Hematopoietic multipotent progenitor cell treated with erythropoietin and hydrocortisone succinate and interleukin-3 and kit ligand, for 17 days (in vitro differentiated cells): ENCODE measurements around the gene CNTN5.

Experiments used
- DNase-seq: peaks from one replicate; pipeline ENCODE4 v3.0.0-alpha.2; 2015; ENCODE audit warnings: low spot score

Gene CNTN5

DNA sequence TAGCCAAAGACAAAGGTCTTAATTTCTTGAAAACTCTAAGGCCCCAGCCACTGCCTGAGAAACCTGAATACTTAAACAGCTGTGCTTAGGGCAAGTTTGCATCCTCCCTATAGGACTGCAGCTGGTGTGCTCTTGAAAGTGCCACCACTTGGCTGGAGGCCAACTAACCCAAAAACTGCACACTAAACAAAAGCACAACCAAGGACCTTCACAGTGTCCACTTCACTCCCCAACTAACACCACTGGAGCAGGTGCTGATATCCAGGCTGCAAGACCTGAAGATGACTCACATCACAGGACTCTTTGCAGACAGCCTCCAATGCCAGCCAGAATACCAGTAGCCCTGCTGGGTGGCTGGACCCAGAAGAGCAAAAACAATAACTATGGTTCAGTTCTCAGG lies 1308.6 kb downstream of the CNTN5 start:
- DNase-seq = no peak

DNA sequence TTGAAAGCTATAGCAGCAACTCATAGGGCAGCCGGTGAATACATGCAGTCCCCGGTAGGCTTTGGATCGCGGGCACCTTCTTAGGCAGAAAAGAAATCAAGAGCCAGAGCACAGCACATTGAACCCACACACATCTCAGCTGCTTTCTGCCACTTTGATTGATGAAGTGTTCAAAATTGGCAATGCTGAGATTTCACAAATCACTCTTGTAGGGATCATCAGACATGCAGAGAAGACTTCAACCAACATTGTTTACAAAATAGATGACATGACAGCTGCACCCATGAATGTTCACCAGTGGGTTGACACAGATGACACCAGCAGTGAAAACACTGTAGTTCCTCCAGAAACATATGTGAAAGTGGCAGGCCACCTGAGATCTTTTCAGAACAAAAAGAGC lies 1316.1 kb downstream of the CNTN5 start:
- no peak for DNase-seq

DNA sequence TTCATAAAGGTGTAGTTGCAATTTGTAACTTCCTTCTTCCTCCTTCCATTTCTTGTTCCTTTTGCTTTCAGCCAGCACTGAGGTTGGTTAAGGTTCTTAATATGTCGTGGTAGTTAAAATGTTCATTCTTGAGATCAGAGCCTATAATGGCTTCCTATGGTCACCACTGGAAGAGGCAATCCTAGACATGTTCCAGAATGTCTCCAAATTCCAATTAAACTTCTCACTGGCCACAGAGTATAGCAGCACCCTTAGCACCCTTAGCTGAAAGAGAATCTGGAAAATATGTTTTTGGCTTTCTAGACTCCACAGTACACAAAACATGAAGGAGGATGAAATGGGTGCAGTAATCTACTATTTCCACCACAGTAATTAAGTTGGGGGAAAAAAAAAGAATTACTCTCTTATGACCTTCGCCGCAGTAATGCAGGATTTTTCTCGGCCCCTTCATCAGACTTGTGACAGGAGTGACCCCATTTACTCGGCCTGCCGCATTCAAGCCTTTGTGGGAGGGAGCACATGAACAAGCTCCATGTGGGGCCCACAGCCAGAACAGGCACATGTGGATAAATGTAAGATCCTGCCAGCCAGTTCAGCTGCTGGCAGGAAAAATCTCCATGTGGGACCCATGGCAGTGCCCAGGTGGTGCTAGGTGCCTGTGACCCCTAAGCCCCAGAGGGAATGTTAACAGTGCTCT lies 1317.5 kb downstream of the CNTN5 start:
- DNase-seq = no peak

DNA sequence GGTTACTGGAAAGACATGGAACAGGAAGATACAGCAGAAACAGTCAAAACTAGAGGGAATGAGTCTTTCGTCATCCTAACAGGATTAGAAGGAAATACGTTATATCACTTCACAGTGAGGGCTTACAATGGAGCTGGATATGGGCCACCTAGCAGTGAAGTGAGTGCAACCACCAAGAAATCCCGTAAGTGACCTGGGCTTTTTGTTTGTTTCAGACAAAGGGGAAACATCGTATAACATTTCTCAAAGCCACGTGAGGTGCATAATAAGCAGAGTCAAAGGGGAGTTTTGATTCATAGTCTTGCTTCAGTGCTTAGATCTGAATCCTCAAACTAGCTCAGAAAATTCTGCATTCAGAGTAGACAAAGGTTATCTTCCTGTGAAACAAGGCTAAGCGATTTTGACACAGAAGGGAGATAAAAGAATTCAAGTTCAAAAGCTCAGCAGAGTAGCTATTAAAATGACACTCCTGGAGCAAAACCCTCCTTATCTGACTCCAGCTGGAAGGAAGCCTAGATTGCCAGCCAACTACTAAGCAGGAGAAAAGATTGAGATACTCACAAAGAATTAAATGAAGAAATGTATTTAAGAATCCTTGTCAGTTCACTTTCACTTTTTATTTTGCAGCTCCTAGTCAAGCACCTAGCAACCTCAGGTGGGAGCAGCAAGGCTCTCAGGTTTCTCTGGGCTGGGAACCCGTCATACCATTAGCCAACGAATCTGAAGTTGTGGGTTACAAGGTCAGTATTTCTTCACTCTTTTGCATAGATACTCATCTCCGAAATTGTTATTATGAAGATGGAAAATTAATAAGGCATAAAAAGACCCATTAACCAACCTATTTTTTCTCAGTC lies 1319.9 kb downstream of the CNTN5 start:
- DNase-seq = no peak

DNA sequence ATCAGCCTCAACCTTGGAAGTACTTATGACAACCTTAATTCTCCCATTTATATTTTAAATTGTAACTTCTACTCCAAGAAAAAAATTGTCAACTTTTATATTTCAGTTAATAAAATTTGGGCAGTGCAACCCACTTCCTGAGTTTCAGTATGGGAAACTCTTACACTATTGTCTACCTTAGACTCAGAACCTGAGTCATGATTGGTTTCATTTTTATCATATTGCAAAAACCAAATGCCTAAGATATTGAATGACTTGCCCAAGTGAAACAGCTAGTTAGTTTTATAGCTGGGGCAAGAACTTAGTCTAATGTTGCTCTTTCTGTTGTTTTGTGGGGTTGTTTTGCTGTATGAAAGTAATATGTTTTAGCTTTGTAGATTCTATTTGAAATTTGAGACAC lies 1332.3 kb downstream of the CNTN5 start:
- no peak for DNase-seq

DNA sequence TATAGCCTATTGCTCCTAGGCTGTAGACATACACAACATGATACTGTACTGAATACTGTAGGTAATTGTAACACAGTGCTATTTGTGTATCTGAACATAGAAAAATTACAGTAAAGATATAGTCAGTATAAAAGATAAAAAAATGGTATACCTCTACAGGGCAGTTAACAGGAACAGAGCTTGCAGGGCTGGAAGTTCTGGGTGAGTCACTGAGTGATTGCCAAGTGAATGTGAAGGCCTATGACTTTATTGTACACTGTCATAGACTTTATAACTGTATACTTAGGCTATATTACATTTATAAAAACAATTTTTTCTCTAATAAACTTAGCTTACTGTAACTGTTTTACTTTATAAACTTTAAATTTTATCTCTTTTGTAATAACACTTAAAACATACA lies 1334.0 kb downstream of the CNTN5 start:
- no peak for DNase-seq

DNA sequence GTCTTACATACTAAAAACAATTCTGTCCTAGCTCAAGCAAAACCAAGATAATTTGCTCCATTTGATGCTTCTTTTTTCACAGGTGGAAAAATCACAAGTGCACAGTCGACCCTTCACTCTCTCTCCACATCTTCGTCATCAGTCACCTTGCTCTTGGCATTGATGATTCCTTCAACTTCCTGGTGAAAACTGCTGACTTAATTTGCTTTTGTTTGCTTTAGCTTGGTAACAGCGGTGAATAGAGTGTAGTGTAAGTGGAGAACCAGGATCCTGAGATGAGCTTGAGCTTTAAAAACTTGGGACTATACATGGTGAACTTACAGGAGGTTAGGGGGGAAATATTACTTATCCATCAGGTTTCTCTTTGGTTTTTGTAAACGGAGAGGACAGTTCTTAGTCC lies 1335.3 kb downstream of the CNTN5 start:
- DNase-seq = no peak

DNA sequence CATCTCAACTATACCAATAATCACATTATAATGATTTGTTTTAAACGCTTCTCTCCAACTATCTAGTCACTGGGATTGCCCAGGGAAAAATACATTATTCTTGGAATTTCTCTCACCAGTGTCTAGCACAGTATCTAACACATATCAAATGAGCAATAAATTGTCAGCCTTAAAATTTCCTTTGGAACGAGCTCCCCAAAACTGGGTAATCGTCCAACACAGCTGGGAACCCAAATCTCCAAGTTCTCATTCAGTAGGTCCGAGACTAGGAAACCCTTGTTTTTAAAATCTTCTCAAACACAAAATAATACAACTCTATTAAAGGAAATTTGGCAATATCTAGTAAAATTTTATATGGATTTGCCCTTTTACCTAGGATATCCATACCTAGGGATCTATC lies 1338.5 kb downstream of the CNTN5 start:
- no peak for DNase-seq

DNA sequence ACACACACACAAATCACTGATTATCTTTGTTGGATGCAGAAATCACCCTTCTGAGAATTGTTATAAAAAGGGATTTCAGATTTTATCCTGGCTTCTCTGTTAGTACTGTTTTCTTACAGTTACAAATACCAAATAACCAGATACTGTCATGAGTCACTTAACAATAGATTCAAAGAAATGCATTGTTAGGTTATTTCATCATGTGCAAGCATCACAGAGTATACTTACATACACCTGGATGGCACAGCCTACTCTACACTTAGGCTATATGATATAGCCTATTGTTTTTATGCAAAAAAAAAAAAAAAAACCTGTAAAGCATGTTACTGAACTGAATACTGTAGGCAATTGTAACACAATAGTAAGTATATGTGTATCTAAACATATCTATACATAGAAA lies 1347.1 kb downstream of the CNTN5 start:
- no peak for DNase-seq

DNA sequence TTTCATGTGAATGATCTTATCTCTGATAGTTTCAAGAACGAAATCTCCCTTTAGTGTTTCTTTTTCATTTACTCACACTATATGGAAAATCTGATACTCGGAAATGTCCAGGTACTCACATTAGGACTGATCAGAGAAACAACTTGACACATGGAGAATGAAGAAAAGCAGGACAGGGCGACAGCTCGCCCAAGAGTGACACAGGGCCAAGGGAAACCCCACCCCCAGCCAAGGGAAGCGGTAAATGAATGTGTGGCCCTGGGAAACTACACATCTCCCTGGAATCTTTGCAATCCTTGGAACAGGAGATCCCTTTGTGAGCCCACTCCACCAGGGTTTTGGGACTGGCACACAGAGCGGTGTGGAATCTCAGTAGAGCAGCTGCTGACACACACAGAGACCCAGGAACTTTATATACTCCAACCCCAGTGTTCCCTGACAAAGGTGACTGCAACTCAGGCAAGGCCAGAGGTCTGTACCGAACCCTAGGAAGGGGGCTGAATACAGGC lies 1362.7 kb downstream of the CNTN5 start:
- DNase-seq = no peak

DNA sequence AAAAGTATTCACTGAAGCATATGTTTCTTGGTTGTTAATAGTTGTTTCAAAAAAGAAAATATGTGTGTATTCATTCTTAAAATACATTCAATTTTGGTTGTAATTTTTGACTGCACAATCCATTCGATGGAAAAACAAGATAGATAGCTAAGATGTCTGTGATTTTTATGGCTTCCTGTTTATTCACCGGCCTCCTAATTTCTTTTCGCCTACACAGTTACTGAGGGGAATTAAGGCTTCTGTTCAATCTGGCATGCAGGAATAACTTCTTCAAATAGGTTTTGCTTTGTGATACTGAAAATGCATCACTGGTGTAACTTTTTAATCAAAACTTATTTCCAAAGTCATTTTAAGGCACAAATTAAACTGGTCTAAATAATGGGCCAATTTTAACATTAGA lies 1375.5 kb downstream of the CNTN5 start:
- DNase-seq = no peak

DNA sequence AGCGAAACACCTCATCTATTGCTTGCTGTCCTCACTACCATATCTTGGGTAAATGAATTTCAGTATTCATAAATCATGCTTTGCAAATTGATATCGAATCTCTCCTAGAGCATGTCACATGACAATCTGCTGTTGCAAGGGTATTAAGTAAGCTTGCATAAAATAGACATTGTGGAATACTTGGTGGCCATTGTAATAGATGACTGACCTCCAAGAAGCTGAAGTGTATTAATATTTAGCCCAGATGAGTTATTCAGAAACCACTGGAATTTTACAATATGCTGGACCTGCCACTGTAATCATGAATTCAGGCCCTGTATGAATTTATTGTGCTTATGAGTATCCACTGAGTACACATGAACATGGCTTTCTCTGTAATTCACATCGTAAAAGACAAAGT lies 1376.7 kb downstream of the CNTN5 start:
- DNase-seq = no peak

DNA sequence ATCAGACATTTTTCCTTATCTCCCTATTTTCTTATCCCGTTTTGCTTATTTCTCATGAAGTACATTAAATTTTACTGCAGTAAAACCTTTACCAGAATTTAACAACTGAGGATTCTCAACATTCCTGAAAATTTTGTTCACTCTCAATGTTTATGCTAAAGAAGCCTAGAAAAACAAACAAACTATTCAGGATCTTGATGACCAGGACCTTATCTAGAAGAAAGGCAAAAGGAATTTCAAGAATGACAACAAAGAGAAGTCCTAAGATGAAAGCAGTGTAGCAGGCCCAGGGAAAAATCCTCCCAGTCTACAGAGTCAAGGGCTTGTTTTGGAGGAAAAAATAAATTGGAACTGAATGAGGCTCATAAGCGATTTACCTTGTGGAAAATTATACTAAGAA lies 1383.1 kb downstream of the CNTN5 start:
- DNase-seq = no peak

DNA sequence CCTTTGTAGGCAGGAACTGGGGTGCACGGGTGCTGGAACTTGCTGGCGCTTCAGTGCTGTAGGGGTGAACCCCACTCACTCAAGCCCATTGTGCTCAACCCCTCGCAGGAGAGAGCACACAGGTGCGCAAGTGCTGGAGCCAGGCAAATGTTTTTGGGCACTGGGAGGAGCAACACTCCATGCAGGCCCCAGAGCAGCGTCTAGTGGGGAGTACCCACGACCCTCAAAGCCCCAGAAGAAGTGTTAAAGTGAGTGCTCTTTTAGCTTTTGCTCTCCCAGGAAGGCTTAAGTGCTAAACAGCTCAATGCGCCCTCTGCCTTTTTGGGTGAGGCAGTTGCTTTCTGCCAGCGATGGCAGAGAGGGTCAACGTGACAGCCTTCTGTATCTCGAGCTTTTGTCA lies 1384.2 kb downstream of the CNTN5 start:
- DNase-seq = no peak
